CD14-positive monocyte (primary cell): ENCODE results near the gene HADH. TPM values are rescaled to one million over a fixed set of nuclear protein-coding genes. Genes with fewer than 3 reads are reported as not detected.

Source experiments
- DNase-seq, 3 donors: peaks; one replicate each; pipeline ENCODE4 v3.0.0-alpha.2; 2011 to 2022
- H2AFZ ChIP-seq: 2 replicates; pipeline ENCODE4 v1.6.0; 2012; ENCODE audit warnings: mild to moderate bottlenecking, low read depth, low read length, inconsistent platforms; ENCODE audit not compliant: insufficient read depth, poor library complexity, severe bottlenecking
- H3K27ac ChIP-seq, 2 donors: 1 replicate in 1 of 2; 2 replicates in 1 of 2; pipeline ENCODE4 v1.5.1; 2012 to 2013; ENCODE audit warnings: low read length in 2 of 2, control low read depth in 1 of 2, inconsistent platforms in 1 of 2, low read depth in 1 of 2, mild to moderate bottlenecking in 1 of 2
- H3K27me3 ChIP-seq, 2 donors: one replicate each; pipeline versions ENCODE4 v1.6.0 to v1.6.1; 2011 to 2013; ENCODE audit warnings: low read length in 2 of 2; ENCODE audit not compliant: control insufficient read depth in 2 of 2, insufficient read depth in 2 of 2
- H3K36me3 ChIP-seq, 2 donors: replicated peaks in 1 of 2; 1 replicate in 1 of 2; 2 replicates in 1 of 2; pipeline versions ENCODE4 v1.5.1 to v1.6.1; 2012 to 2013; ENCODE audit warnings: low read length in 2 of 2, control low read depth in 1 of 2, inconsistent platforms in 1 of 2, mild to moderate bottlenecking in 1 of 2; ENCODE audit not compliant: insufficient read depth in 2 of 2, control insufficient read depth in 1 of 2
- H3K4me1 ChIP-seq, 2 donors: 1 replicate in 1 of 2; 2 replicates in 1 of 2; pipeline versions ENCODE4 v1.5.1 to v1.6.1; 2012 to 2013; ENCODE audit warnings: low read length in 2 of 2, control low read depth in 1 of 2, inconsistent platforms in 1 of 2, mild to moderate bottlenecking in 1 of 2, moderate library complexity in 1 of 2; ENCODE audit not compliant: insufficient read depth in 2 of 2, control insufficient read depth in 1 of 2
- H3K4me2 ChIP-seq: replicated peaks from 2 replicates; pipeline ENCODE3; 2012; ENCODE audit warnings: low read length, moderate library complexity, mild to moderate bottlenecking; ENCODE audit not compliant: poor library complexity, severe bottlenecking; ENCODE audit errors: extremely low read depth
- H3K4me3 ChIP-seq, 3 experiments: fragments of 200-600 bp in 1 of 3; sonication (generic) in 1 of 3; replicated peaks in 1 of 3; 1 replicate in 2 of 3; 2 replicates in 1 of 3; pipeline ENCODE4 v1.5.1; 2011 to 2013; ENCODE audit warnings: low read length in 3 of 3, mild to moderate bottlenecking in 3 of 3, control low read depth in 2 of 3, low read depth in 2 of 3, inconsistent platforms in 1 of 3, moderate library complexity in 1 of 3
- H3K79me2 ChIP-seq: 2 replicates; pipeline ENCODE4 v1.6.0; 2012; ENCODE audit warnings: mild to moderate bottlenecking, control low read depth, inconsistent platforms, low read length, moderate library complexity; ENCODE audit not compliant: insufficient read depth
- H3K9ac ChIP-seq: 2 replicates; pipeline ENCODE4 v1.6.0; 2017; ENCODE audit warnings: low read length, mild to moderate bottlenecking; ENCODE audit not compliant: insufficient read depth, poor library complexity, severe bottlenecking
- H3K9me3 ChIP-seq, 2 donors: replicated peaks in 1 of 2; 1 replicate in 1 of 2; 2 replicates in 1 of 2; pipeline versions ENCODE4 v1.5.1 to v1.6.1; 2012 to 2013; ENCODE audit warnings: low read length in 2 of 2, control low read depth in 1 of 2; ENCODE audit not compliant: control insufficient read depth in 1 of 2, insufficient read depth in 1 of 2
- H4K20me1 ChIP-seq: 2 replicates; pipeline ENCODE4 v1.6.0; 2012; ENCODE audit warnings: mild to moderate bottlenecking, low read length, control low read depth, moderate library complexity; ENCODE audit not compliant: insufficient read depth
- H3K27ac Mint-ChIP-seq, 7 donors: one replicate each; pipeline ENCODE4 v1.8.0; 2020; ENCODE audit warnings: mild to moderate bottlenecking in 7 of 7, mixed read lengths in 7 of 7, moderate library complexity in 6 of 7, inconsistent platforms in 2 of 7
- H3K27me3 Mint-ChIP-seq, 3 donors: one replicate each; pipeline ENCODE4 v1.8.0; 2021 to 2022; ENCODE audit warnings: low read depth in 3 of 3, mild to moderate bottlenecking in 3 of 3, mixed read lengths in 3 of 3, moderate library complexity in 3 of 3, inconsistent platforms in 1 of 3
- H3K36me3 Mint-ChIP-seq, 2 donors: one replicate each; pipeline ENCODE4 v1.8.0; 2020; ENCODE audit warnings: mixed read lengths in 2 of 2, inconsistent platforms in 1 of 2, mild to moderate bottlenecking in 1 of 2
- H3K4me1 Mint-ChIP-seq: one replicate; pipeline ENCODE4 v1.8.0; 2020; ENCODE audit warnings: mild to moderate bottlenecking, mixed read lengths
- H3K4me3 Mint-ChIP-seq, 2 donors: one replicate each; pipeline ENCODE4 v1.8.0; 2020; ENCODE audit warnings: mild to moderate bottlenecking in 2 of 2, mixed read lengths in 2 of 2, moderate library complexity in 1 of 2
- H3K9me3 Mint-ChIP-seq, 7 donors: one replicate each; pipeline ENCODE4 v1.8.0; 2020 to 2022; ENCODE audit warnings: mixed read lengths in 7 of 7, mild to moderate bottlenecking in 6 of 7, moderate library complexity in 6 of 7, inconsistent platforms in 2 of 7
- CTCF ChIP-seq: fragments of 200-600 bp; IDR thresholded peaks from one replicate; pipeline ENCODE4 v1.8.0; 2022; ENCODE audit warnings: antibody characterized with exemption, mild to moderate bottlenecking
- WGBS: methylation state at CpG from one replicate; pipeline ENCODE4 v1.1.5; 2013; ENCODE audit warnings: missing lambda C conversion rate; ENCODE audit not compliant: insufficient coverage; 5-methylcytosine and 5-hydroxymethylcytosine counted together
- intact Hi-C, 2 donors: fragments of 100-400 bp; cut with micrococcal nuclease; formaldehyde crosslinking; loops; one replicate each; pipeline versions ENCODE4 v1.15.0 to v1.15.1; 2023
- polyA plus RNA-seq, 3 donors: library from polyadenylated mRNA; depleted of rRNA in 1 of 3; unstranded in 2 of 3; stranded (reverse) in 1 of 3; fragments of 300-500 nt in 2 of 3; fragments of >200 nt in 1 of 3; fragmentation: Illumina TruSeq in 2 of 3; gene quantifications; 1 replicate in 2 of 3; 2 replicates in 1 of 3; pipeline ENCODE4 v1.2.3, GENCODE V29; 2012 to 2021

Gene HADH
- polyA plus RNA-seq, 3 donors: 8.4 to 19.4 (median 19.4) TPM

GRCh38 chr4:108081256-108081655 is 91.6 kb downstream of the HADH start:
- intact Hi-C loops: no loop called here
- no peak overlapping the region for H2AFZ ChIP-seq
- no peak overlapping the region for H3K4me2 ChIP-seq
- H3K27ac ChIP-seq: no peak overlapping the region
- no peaks in the 10 kb centered on the region for H3K4me1 ChIP-seq
- Mint-ChIP-seq H3K27ac (no peak overlapping the region), H3K4me1 (no peaks in the 10 kb centered on the region), H3K27me3 (peaks cover 5 to 8% (median 6%) of the 10 kb centered on the region in 3 donors), H3K9me3 (peaks cover 0 to 3% (median 0%) of the 10 kb centered on the region in 7 donors), H3K4me3 (no peak overlapping the region), H3K36me3 (no peaks in the 10 kb centered on the region)
- no peaks in the 10 kb centered on the region for H3K79me2 ChIP-seq
- DNase-seq: no peak
- H3K27me3 ChIP-seq: no peaks in the 10 kb centered on the region
- no peak overlapping the region for H3K9ac ChIP-seq
- H3K9me3 ChIP-seq: peaks cover 0 to 4% of the 10 kb centered on the region in 2 donors
- no peaks in the 10 kb centered on the region for H4K20me1 ChIP-seq
- H3K4me3 ChIP-seq: no peak overlapping the region
- no peaks in the 10 kb centered on the region for H3K36me3 ChIP-seq
- TF ChIP-seq CTCF: no peak
- 90% methylated on average over 5 of the region's 16 CpGs for WGBS

Other genes starting within 250 kb of the HADH start
- gene SGMS2, start 165.0 kb upstream of the HADH start, polyA plus RNA-seq: 10 to 100 TPM; 20.8 to 32.7 (median 23.0) TPM
- gene CYP2U1, start 58.3 kb upstream of the HADH start, polyA plus RNA-seq: 1 to 10 TPM in 2 of 3 donors, under 1 TPM in 1; 0.77 to 1.7 (median 1.5) TPM
- 1 to 10 TPM in 1 of 3 donors, under 1 TPM in 2; 0.29 to 1.3 (median 0.61) TPM for gene LEF1, start 179.0 kb downstream of the HADH start, polyA plus RNA-seq